Nucleus accumbens (tissue), 56 donors: Measurements from ENCODE around the gene OXT.
A peak's percentile ranks its signal among the peaks of the same experiment; 100 is the strongest.
"Not testable (repeated sequence)": the region's sequence is repeated elsewhere in the genome, so short reads cannot be mapped to it uniquely, and the experiment has no call there.

Experiments used
- DNase-seq, 56 donors: peaks; one replicate each; lab custom pipeline; 2025; lab: John Stamatoyannopoulos, UW

Gene OXT

GRCh38 chr20:3047486-3048419 lies 23.7 kb upstream of the OXT start:
- DNase-seq: no peak

- DNase-seq: no peak
Observed at GRCh38 chr20:3051385-3052019, 19.9 kb upstream of the OXT start.

- no peak for DNase-seq
Observed at GRCh38 chr20:3059489-3059888, 11.9 kb upstream of the OXT start.

GRCh38 chr20:3064119-3064518 lies 7.3 kb upstream of the OXT start:
- DNase-seq: not testable (repeated sequence)

GRCh38 chr20:3067139-3068014 lies 4.0 kb upstream of the OXT start:
- DNase-seq: peak in 2 of 56 donors; percentile 12 to 15

- no peak for DNase-seq
Observed at GRCh38 chr20:3068075-3068474, 3.3 kb upstream of the OXT start.

- DNase-seq: no peak
Observed at GRCh38 chr20:3068986-3069900, 2.2 kb upstream of the OXT start.

GRCh38 chr20:3070725-3071124 lies 695 bp upstream of the OXT start:
- no peak for DNase-seq

- DNase-seq: no peak
Observed at GRCh38 chr20:3071266-3071609, 182 bp upstream of the OXT start.

- no peak for DNase-seq
Observed at GRCh38 chr20:3072530-3073250, 1.3 kb downstream of the OXT start.

GRCh38 chr20:3073251-3073643 lies 1.8 kb downstream of the OXT start:
- not testable (repeated sequence) for DNase-seq

- no peak for DNase-seq
Observed at GRCh38 chr20:3074812-3075211, 3.4 kb downstream of the OXT start.

- DNase-seq: not testable (repeated sequence)
Observed at GRCh38 chr20:3075315-3075714, 3.9 kb downstream of the OXT start.

GRCh38 chr20:3077618-3078134 lies 6.3 kb downstream of the OXT start:
- DNase-seq: no peak

GRCh38 chr20:3080939-3081388 lies 9.5 kb downstream of the OXT start:
- peak in 22 of 56 donors; percentile 2 to 65 (median 14) for DNase-seq

GRCh38 chr20:3081641-3082040 lies 10.2 kb downstream of the OXT start:
- no peak for DNase-seq

- DNase-seq: no peak
Observed at GRCh38 chr20:3082306-3082951, 11.0 kb downstream of the OXT start.
